ENCODE results near the gene RPS25.
"Not testable (repeated sequence)": the region's sequence is repeated elsewhere in the genome, so short reads cannot be mapped to it uniquely, and the experiment has no call there.

RPS25 gene

DNA sequence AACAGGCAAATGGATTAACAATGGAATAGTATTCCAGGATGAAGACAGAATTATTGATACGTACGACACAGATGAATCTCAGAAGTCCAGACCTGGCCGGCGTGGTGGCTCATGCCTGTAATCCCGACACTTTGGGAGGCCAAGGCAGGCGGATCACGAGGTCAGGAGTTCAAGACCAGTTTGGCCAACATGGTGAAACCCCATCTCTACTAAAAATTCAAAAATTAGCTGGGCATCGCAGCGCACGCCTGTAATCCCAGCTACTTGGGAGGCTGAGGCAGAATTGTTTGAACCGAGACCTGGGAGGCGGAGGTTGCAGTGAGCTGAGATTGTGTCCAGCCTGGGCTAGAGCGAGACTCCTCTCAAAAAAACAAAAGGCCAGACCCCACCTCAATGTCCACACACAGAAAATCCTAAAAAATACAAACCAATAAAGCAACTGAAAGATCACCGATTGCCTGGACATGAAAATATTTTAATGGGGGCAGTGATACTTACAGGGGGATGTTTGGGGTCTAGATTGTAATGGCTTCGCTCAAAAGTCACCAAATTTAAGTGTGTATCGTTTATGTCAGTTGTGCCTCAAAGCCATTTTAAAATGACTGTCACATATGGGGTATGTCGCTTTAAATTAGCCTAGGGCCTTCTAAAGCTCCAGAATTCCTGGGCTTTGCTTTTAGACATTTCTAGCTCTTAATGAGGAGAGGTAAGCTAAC lies 3.8 kb downstream of the RPS25 start:
- DNase-seq, result no peak

GRCh38 chr11:119012629-119013170 lies 5.4 kb downstream of the RPS25 start:
- DNase-seq, result no peak

GRCh38 chr11:119011476-119012053 lies 6.6 kb downstream of the RPS25 start:
- no peak for DNase-seq

- no peak for DNase-seq
Measured at GRCh38 chr11:119006656-119007055, 11.5 kb downstream of the RPS25 start.

DNA sequence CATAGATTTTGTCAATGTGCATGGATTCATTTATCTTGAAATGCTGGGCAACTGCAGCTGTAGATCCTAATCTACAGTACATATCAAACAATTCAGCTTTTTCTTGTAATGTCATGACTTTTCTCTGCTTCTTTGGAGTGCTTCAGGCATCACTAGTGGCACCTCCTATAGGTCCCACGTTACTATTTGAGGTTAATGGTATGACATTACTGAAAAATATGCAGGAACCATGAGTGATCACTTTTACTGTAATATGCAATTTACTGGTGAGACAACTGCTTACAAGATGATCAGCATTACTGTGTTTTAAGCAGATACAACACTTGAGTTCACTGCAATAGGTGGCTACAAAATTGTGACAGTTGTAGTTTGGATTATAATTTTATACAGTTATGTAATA lies 17.2 kb downstream of the RPS25 start:
- no peak for DNase-seq

- no peak for DNase-seq
Measured at GRCh38 chr11:118998822-118999221, 19.3 kb downstream of the RPS25 start.

DNA sequence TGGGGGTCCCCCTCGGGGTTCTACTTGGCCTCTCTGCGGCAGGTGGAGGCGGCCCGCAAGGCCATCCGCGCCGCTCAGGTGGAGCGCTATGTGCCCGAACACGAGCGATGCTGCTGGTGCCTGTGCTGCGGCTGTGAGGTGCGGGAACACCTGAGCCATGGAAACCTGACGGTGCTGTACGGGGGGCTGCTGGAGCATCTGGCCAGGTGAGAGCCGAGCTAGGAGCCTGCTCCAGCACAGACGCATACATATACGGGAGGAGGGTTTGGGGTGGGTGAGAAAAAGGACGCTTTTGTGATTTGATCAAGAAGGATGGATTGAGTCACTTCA lies 19.8 kb downstream of the RPS25 start:
- peak in 1 of 2 experiments; percentile 18 for DNase-seq

DNA sequence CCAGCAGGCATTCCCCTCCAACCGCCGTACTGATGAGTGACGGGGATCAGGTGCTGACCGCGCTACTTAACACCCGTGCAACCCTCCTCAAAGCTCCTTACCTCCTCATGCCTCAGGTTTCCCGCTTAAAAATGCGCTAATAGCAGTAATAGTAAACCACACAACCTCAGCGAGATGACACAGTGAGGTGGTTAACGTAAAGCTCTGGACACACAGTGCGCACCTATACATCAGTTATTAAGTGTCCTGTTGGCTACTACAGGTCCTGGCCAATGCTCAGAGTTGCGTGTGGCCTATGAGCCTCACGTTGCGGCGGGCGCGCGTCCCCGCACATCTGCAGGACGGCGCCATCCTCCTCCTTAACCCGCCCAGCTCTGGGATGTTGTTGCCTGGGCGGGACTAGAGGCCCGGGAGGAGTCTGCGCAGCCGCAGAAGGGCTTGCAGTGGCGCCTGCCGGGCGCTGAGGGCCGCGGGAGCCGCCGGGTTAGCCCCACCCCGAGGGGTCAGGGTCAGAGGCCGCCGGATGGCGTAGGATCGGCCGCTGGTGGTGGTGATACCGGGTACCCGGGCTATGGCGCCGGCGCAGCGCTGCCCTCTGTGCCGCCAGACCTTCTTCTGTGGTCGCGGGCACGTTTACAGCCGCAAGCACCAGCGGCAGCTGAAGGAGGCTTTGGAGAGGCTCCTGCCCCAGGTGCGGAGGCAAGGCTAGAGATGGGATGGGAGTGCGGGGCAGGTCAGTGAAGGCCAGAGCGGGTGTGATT lies 20.3 kb downstream of the RPS25 start, which contains the start of gene CENATAC:
Gene CENATAC (plus strand): TSS at position 512 of the 761 bp plus-strand sequence. CDS start 60 bp downstream, at position 572.
- peak; percentile 97 to 98 for DNase-seq

DNA sequence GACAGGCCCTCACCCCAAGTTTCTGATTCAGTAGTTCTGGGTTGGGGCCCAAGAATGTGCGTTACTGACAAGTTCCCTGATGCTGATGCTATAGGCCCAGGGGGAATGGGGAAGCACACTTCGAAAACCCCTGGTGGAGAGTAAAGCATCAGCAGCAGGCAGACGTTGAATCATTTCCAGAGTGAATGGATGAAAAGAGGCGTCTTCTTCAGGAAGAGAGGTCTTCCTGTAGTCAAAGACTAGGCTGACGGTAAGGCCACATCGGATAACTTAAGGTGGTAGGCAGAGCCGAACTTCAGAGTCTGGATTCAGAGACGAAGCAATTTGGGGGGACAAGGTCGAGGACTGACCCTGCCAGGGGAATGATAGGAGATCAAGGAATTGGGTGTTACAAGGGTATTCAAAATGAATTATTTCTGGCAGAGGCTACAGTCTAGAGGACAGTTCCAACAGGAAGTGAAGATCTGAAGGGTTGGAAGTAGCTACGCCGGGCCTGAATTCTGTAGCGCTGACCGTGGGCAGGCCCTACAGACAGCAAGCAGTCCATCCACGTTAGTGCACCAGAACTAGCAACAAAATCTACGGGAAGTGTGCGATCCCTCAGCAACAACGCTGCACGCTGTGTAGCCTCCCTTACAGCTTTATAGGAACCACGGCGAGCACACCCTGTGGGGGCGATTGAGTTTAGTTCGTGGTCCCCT lies 21.1 kb downstream of the RPS25 start:
- DNase-seq, result peak; percentile 43 to 61

- DNase-seq, result not testable (repeated sequence)
Measured at GRCh38 chr11:118991486-118992038, 26.6 kb downstream of the RPS25 start.

DNA sequence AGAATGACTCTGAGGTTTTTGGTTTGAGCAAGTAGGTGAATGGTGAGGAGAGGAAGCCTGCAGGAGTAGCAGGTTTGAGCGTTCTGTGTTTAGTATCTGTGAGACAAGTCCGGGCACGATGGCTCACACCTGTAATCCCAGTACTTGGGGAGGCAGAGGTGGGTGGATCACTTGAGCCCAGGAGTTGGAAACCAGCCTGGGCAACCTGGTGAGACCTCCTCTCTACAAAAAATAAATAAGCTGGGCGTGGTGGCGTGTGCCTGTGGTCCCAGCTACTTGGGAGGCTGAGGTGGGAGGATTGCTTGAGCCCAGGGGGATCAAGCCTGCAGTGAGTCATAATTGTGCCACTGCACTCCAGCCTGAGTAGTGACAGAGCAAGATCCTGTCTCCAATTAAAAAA lies 29.9 kb downstream of the RPS25 start:
- no peak for DNase-seq

- no peak for DNase-seq
Measured at GRCh38 chr11:118984825-118985224, 33.3 kb downstream of the RPS25 start.

DNA sequence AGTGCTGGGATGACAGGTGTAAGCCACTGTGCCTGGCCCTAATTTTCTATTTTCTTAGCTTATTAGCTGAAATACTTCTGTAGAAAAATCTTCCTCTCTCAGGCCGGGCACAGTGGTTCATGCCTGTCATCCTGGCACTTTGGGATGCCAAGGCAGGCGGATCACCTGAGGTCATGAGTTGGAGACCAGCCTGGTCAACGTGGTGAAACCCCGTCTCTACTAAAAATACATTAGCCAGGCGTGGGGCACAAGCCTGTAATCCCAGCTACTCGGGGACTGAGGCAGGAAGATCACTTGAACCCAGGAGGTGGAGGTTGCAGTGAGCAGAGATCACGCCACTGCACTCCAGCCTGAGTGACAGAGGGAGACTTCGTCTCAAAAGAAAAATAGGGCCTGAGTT lies 33.8 kb downstream of the RPS25 start:
- not testable (repeated sequence) for DNase-seq

DNA sequence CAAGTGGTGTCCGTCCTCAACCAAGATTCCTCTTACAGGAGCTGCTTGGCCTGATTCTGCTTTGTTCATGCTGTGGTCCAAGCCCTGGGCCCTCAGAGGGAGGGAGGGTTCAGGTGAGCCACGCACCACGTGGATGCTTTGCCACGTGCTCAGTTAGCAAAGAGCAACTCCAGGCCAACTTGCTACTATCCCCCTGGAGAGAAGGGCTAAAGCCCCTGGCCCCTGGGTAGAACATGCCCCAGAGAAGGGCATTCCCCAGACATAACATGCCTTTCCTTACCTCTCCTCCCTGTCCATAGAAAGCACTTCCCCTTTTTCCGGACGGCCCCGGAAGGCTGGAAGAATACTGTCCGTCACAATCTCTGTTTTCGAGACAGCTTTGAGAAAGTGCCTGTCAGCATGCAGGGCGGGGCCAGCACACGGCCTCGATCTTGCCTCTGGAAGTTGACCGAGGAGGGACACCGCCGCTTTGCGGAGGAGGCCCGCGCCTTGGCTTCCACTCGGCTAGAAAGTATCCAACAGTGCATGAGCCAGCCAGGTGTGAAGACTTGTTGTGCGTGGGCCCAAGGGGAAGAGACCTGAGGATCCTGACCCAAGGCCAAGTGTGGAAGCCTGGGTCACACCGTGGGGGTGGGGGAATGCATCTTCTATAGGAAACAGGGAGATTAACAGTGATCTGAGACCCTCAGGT lies 37.8 kb downstream of the RPS25 start:
- no peak for DNase-seq

DNA sequence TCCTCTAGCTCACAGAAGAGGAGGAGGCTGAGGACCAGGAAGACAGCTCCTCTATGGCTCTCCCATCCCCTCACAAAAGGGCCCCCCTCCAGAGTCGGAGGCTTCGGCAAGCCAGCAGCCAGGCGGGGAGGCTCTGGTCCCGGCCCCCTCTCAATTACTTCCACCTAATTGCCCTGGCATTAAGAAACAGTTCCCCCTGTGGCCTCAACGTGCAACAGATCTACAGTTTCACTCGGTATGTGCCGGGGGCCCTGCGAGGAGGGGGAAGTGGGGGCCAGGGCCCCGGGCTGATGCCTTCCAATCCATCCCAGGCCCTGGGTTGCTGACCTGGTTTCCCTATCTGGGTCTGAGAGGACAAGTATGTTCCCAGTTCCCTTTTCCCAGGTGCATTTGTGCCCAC lies 38.7 kb downstream of the RPS25 start:
- DNase-seq, result no peak

- no peak for DNase-seq
Measured at GRCh38 chr11:118975771-118976709, 42.1 kb downstream of the RPS25 start.

GRCh38 chr11:118973985-118974384 lies 44.2 kb downstream of the RPS25 start:
- DNase-seq, result no peak

GRCh38 chr11:118971646-118972045 lies 46.5 kb downstream of the RPS25 start, which contains the start of gene FOXR1:
Gene FOXR1 (plus strand): TSS chr11:118971761. CDS start chr11:118971932, 171 bp downstream.
- DNase-seq, result no peak

DNA sequence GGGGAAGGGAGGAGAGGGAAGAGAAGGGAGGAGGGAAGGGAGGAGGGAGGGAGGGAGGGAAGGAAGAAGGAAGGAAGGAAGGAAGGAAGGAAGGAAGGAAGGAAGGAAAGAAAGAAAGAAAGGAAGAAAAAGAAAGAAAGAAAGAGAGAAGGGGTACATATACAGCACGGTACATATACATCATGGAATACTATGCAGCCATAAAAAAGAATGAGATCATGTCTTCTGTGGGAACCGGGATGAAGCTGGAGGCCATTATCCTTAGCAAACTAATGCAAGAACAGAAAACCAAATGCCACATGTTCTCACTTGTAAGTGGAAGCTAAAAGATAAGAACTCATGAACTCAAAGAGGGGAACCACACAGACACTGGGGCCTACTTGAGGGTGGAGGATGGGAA lies 48.6 kb downstream of the RPS25 start:
- not testable (repeated sequence) for DNase-seq

Measured in activated CD4-positive, alpha-beta T cell treated with anti-CD3 and anti-CD28 coated beads, Interleukin-2, amount 50 U/mL, for 48 hours (primary cell).